SK-N-DZ (cell line): ENCODE results near the gene C1QTNF12.

ENCODE experiments used
- DNase-seq: peaks from one replicate; pipeline ENCODE4 v3.0.0-alpha.2; 2015; ENCODE audit warnings: low spot score

C1QTNF12 gene

DNA sequence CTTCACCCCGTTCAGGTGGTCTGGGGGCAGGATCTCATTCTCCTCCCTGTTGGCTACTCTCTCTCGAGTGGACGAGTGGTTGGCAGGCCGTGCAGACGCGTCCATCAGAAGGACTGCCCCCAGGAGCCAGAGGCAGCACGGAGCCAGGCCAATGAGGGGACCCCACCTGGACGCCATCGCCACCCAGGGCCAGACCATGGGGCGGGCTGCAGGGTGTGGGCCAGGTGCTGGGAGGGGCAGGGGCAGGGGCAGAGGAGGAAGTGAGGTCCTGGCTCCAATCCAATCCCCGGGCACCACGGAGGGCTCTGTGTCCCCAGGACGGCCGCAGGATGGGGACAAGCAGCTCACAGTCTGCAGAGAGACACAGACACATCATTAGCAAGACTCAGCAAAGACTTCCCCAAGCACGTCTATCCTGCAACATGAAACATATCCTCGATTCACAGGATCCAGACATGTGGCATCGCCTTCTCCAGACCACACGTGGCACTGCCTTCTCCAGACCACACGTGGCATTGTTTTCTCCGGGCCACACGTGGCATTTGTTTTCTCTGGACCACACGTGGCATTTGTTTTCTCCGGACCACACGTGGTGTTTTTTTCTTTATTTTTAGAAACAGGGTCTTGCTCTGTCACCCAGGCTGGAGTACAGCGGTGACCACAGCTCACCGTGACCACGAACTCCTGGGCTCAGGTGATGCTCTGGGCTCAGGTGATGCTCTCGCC, 17.8 kb downstream of the C1QTNF12 start:
- DNase-seq: no peak

DNA sequence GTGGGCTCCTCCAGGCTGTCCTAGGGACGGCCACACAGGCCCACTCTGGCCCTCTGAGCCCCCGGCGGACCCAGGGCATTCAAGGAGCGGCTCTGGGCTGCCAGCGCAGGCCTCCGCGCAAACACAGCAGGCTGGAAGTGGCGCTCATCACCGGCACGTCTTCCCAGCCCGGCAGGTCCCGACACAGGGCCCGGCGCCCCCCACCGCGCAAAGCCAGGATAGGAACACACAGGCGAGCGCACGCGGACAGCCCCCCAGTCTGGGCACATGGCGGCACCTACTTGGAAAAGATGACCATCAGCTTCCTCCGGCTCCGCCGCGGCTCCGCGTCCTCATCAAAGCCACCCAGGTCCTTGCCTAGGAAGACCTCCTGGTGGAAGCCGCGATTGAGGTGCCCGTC, 18.3 kb downstream of the C1QTNF12 start:
- no peak for DNase-seq

DNA sequence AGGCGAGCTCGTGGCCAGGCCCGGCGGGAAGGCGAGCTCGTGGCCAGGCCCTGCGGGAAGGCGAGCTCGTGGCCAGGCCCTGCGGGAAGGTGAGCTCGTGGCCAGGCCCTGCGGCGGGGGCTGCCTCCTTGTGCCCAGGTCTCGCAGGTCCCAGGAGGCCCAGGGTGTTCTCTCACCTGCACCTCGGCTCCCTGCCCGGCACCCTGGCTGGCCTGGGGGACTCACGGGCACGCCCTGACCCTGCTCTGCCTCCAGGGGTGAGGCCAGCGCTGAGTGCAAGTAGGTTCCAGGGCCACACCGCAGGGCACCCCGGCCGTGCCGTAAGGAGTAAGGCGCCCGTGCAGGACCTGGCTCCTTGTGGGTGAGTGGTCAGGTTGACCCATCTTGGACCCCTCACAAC, 19.1 kb downstream of the C1QTNF12 start:
- no peak for DNase-seq

DNA sequence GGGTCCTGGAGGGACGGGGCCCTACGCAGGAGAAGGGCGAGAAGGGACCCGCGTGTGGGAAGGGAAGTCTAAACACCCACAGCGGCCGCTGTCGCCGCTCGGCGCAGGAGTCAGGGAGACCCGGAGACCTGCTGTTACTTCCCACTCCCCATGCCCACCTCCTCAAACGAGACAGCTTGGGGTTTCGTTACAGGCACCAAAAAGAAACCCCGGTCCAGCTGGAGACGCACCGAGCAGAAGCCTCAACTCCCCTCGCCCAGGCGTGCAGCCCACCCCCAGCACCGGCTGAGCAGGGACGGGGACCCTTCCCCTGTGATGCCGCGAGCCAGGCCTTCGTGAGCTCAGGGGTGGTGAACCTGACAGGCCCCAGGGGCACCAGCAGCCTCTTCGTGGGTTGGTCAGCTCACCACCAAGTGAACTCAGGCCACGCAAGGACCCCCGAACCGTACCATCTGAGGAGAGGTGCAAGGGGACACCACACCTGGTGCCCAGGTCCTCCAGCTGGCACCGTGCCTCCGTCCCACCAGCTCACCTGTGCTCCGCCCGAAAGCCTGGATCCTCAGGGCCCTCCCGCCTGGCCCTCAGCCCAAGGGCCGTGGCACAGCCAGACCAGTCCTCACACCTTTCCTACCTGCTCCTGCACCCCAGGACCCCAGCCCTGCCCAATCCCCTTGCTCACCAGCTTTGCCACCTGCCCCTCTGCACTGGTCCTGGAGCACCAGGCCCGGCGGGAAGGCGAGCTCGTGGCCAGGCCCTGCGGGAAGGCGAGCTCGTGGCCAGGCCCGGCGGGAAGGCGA, 19.8 kb downstream of the C1QTNF12 start:
- no peak for DNase-seq

DNA sequence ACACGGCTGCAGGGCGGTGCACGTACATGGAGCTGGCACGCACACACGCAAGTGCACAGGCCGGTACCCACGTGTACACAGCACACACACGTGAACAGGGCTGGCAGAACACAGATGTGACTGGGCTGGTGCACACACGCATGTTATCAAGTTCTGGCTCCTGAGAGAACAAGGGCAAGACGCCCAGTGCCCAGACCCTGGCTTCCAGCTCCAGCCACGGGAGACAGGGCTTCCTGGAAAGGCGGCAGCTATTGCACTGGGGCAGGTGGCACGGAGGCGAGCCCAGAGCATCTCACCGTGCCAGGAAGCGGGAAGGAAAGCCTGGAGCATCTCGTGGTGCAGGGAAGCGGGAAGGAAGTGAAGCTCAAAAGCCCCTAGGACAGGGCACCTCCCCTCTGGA, 20.6 kb downstream of the C1QTNF12 start:
- DNase-seq: no peak

DNA sequence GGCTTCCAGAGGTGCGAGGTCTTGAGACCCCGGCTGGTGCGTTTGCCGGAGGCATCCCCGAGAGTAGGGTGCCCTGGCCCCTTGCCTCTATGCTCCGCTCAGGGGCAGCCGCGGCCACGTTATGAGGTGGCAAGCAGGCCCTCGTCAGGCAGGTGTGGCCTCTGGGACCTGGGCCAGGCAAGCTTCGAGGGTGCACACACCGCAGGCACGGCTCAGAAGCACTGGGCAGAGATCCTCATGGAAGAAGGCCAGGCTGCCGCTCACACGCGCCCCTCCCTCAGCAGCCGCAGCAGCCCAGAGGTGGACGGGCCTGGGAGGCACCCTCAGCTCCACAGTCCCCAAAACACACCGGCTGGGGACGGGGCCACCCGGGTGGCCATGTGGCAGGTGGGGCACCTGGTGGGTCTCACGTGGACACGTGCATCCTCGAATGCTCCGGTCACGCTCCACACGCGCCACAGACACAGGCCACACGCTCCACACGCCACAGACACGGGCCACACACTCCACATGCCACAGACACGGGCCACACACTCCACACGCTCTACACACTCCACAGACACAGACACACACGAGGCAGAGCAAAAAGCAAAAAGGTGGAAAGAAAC, 21.2 kb downstream of the C1QTNF12 start:
- no peak for DNase-seq

DNA sequence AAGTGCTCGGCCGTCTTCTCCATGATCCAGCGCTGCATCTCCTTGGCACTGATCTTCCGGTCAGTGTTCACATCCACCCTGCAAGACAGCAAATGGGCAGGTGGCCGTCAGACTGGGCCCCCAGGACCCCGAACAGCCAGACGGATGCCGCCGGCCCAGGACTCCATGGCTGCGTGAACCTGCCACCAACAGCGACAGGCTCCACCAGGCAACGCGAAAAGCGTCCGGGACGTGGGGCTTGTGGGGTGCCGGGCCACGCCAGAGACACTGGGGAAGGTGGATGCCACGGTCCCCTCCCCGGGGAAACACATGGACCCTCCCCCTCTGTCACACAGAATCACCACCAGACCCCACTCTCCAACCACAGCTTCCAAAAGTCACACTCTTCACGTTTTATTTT, 22.6 kb downstream of the C1QTNF12 start:
- no peak for DNase-seq

DNA sequence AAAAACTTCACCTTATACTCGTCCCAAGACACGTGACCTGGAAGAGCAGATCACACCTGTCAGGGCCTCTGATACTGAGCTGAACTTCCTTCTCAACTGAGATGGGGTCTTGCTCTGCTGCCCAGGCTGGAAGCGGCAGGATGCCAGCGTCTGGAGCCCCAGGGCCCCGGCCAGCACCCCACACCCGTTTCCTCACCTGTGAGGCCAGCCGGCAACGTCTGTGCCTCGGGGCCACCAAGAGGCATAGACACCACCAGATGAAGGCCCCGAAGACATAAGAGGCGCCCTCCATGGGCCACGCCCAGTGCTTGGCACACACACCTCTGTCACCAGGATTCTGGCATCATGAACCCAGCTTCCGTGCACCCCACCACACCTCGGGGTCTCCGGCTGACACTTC, 23.2 kb downstream of the C1QTNF12 start:
- no peak for DNase-seq

DNA sequence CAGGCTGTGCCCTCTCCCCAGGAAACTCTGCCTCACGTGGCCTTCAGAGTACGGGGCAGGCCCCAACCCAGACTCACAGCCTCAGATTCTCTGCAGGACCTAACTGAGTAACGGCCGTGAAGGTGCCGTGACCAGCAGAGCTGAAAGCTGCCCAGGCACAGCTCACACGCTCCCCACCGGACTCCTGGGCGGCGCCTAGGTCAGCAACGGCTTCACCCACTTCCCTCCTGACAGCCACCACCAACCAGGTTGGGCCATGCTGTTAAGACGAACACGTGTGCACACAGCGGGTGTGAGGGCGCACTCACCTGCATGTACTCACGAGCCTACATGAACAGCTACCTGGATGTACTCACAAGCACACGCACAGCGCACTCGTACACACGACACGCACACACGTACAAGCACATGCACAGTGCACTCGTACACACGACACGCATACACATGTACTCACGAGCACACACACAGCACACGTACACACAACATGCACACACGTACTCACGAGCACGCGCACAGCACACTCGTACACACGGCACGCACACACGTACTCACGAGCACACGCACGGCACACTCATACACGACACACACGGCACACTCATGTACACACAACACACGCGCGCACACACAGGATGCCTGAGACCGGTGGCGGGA, 23.8 kb downstream of the C1QTNF12 start:
- no peak for DNase-seq

DNA sequence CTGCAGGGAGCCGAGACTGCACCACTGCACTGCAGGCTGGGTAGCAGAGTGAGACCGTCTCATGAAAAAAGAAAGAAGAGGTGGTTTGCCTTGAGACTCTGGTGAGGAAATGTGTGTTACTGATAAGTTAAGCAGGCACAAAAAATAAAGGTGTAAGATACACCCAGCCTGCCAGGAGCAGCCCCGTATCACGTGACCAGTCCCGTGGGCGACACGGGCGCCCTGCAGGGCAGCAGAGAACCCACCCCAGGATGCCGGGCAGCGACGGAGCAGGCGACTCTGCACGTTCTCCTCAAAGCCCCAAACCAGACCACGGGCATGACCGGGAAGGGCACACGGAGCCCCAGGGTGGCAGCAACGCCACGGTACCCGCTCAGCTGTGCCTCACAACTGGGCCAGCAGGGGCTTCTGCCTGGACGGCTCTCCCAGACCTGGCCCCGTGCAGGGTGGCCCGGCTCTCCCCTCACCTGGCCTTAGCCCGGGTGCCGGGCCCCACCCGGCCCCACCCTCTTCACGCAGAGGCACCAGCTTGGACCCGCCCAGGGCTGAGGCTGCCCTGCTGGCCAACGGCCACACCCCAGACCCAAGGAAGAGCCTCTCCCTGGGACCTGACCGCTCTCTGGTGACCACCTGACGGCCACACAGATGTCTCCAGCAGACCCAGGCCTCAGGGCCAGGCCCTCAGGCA, 24.5 kb downstream of the C1QTNF12 start:
- no peak for DNase-seq

DNA sequence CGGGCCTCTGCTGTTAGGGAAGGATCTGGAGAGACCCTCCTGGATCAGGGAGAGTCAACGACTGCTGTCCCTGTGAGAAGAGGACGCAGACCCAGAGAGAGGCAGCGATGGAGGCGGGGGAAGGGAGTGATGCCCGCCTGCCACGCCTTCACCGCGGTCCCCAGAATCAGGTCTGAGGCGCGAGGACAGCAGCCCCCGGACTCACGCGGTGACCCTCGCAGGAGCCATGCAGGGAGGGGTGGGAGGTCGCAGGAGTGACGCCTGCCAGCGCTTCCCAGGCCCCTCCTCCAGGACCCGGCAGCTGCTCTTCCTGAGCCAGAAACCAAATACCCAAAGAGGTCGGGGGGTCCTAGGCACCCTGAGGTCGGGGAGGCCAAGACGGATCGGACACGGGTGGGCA, 26.3 kb downstream of the C1QTNF12 start:
- no peak for DNase-seq

DNA sequence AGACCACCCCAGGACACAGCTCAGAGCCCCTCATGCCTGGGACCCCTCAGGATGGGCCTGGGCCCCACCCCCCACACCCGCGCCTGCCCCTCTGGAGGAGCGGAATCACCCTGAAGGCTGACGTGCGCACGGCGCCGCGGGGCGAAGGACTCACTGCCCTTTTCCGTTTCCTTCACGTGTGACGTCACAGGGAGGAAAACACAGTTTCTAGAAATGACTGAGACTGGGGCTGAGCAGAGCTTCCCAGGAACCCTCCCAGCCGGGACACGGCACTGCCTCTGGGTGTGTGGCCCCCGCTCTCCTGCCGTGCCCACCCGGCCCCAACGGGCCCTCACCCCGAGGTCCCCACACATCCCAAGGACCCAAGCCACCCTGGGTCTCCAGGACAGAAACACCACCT, 27.2 kb downstream of the C1QTNF12 start:
- no peak for DNase-seq

DNA sequence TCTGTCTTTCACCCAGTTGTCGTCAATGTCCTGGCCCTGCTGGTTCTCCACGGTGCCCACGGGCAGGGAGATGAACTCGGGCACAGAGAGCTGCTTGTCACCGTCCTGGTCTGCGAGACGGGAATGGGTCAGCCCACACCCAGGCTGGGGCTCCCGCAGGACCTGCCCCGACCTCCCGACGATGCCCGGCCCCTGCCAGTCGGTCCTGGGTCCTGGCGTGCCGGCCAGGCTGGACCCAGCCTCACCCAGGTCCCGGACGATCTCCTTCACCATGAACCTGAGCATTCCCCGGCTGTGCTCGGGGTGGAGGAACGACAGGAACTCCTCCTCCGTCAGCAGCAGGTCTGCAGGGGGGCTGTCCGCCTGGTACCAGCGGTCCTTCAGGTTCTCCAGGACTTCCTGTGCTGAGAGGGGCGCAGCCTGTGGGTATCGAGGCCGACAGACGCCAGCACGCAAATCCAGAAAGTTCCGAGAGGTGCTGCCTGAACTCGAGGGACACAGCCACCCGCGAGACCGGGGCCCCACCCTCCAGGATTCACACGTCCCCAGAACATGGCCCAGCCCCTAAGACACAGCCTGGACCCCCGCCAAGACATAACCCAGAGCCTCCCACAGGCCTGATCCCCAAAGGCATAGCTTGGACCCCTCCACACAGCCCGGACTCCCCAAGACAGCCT, 27.9 kb downstream of the C1QTNF12 start:
- DNase-seq: no peak

DNA sequence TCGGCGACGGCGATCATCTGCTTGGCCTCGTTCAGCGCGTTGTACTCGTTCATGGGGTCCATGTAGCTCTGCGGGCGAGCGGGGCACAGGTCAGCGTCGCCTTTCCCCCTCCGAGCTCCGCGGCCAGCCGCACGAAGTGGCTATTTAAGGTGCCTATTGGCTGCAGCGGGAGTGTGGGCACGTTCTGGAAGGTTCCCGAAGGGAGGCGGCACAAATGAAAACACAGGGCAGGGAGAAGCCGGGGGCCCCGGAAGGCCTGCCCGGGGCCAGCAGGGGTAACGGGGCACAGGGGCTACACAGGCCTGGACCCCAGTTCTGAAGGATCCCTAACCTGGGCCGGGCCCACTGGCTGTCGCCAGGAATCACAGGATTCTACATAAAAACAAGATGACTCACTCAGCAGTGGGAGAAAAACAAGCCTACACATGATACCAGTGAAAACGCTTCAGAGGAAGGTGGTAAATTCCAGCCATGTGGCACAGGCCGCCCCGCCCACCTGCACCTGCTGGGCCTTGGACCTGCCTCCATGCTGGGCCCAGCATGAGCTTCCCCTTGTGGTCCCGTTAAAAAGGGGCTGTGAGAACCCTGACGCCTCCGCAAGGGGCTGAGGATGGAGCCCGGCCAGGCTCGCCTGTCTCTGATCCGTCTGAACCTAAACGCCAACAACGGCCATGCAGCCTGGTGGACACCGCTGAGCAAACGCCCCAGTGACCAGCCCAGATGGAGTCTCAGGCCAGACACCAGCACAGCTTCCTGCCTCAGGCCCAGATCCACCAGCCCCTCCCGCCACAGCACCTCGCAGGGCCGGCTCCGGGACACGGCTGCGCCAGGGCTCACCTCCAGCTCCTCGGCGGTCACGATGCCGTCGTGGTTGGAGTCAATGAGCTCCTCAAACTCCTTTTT, 28.6 kb downstream of the C1QTNF12 start:
- DNase-seq: no peak

DNA sequence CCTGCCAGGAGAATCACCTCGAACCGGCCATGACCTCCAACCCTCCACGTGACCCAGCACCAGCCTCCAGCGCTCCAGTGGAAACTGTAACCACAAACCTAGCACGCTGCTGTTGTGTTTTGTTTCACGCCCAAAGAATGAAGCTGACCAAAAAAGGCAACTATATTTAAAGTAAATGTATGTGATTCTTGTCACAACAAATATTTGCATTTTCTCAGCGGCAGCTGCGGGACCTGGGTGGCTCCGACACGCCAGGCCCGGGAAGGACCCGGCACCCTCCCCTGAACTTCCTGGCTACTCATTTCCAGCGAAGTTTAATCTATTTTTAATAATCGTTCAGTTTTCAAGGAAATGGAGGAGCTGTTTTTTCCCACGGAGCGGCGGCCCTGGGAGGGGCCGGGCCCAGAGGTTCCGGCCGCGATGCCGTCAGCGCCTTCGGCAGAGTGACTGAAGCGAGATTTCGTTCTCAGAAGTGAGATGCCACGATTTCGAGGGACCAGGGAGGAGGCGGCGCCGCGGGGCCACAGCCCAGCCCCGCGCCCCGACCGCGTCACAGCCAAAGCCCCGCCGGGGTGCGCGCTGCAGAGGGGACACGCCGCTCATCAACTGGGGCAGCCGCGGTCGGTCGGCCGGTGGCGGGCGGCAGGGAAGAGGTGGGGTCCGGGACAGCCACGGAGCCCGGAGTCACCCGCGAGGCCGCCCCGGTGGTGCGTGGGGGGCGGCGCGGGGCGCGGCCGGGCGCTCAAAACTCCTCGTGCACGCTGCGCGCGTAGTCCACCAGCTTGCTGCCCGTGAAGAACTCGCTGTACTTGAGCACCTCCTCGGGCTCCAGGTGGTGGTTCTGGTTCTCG, 29.5 kb downstream of the C1QTNF12 start:
- DNase-seq: no peak

DNA sequence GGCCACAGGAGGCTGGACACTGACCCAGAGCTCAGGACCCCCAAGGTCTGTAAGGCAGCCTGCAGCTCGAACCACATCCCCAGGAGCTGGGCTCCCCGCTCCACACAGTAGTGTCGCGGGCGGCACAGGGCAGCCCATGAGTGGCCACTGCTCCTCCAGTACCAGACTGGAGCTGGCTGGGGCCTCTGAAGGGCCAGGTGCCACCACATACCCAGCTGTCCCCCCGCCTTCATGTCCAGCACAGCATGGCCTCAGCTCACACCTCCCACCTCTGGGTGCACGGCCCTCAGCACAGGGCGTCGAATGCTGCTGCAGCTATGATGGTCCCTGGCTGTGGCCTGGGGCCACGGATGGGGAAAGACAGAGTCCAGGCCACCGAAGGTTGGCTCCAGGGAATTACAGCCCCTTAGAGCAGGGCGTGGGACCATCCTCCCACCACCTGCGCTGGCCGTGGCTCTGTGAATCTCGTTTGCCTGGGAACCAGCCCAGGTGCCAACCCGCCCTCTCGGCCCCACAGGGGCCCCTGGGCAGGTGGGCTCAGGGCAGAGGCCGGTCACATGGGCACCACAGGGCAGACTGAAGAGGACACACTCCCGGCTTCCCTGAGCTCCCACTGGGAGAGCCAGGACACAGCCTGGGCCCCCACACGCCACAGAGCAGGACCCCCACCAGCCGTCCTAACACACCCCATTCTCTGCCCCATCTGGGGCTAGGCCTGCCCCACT, 30.5 kb downstream of the C1QTNF12 start:
- DNase-seq: no peak

DNA sequence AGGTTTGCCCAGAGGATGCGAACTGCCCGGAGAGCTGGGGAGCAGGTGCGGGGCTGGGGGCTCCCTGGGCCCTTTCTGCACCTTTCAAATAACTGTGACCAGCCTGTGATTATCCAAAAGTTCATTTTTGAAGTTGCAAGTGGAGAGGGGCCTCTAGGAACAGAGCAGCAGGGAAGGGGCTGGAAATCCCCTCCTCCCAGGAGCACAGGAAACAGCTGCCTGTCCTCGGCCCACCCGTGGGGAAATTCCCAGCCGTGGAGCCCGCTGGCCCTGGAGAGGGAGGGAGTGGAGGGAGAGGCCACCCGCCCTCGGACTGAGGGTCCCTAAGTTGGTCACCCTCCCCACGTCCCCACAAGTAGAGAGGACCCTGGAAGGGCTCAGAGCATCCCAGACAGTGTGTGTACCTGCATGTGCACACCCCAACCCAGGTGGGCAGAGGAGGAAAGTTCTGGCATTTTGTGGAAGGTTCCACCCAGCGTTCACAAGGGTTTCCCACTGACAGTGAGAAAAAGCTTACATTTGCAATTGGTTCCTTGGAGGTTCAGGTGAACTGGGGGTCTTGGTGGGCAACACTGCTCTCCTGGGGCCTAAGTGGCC, 31.3 kb downstream of the C1QTNF12 start:
- no peak for DNase-seq
